Lower leg skin (tissue), 4 donors: ENCODE results near the gene MAN1C1. TPM values are rescaled to one million over a fixed set of nuclear protein-coding genes. Genes with fewer than 3 reads are reported as not detected.

Experiments used
- DNase-seq, 2 donors: peaks; one replicate each; pipeline ENCODE4 v3.0.0-alpha.2; 2019; ENCODE audit warnings: low spot score in 2 of 2
- H3K4me3 ChIP-seq: fragments of 200-600 bp; sonication (generic); 2 replicates; pipeline ENCODE4 v1.5.1; 2017; ENCODE audit warnings: mild to moderate bottlenecking, low read depth; ENCODE audit not compliant: poor library complexity, severe bottlenecking
- CTCF ChIP-seq, 3 donors: fragments of 450-650 bp; IDR thresholded peaks; one replicate each; pipeline ENCODE4 v1.5.1; 2016; ENCODE audit warnings: antibody characterized with exemption in 3 of 3, mild to moderate bottlenecking in 3 of 3, moderate library complexity in 2 of 3
- POLR2A ChIP-seq, 2 donors: fragments of 450-650 bp; IDR thresholded peaks; one replicate each; pipeline ENCODE4 v1.6.1; 2016 to 2017; ENCODE audit warnings: antibody characterized with exemption in 2 of 2, mild to moderate bottlenecking in 1 of 2, moderate library complexity in 1 of 2
- WGBS, 2 donors: methylation state at CpG; one replicate each; pipeline ENCODE4 v1.1.5; 2018; 5-methylcytosine and 5-hydroxymethylcytosine counted together
- intact Hi-C: fragments of 100-400 bp; cut with DNase I; formaldehyde crosslinking; loops from one replicate; pipeline ENCODE4 v1.15.0; 2023; ENCODE audit warnings: low total_unique reads
- total RNA-seq, 4 donors: library from RNA; depleted of rRNA; stranded (reverse); fragments of >200 nt; gene quantifications; one replicate each; pipeline ENCODE4 v1.1.0, GENCODE V29; 2016

MAN1C1 gene
- total RNA-seq, 4 donors from 2014 or later = 5.9 to 7.3 (median 6.6) TPM

- H3K4me3 ChIP-seq = no peak overlapping the region
- WGBS, 2 donors = 88 to 100% methylated on average over 2 of the region's 2 CpGs
- DNase-seq = no peak
- intact Hi-C loops = no loop called here
- no peak for TF ChIP-seq CTCF (IDR thresholded peaks at IDR 0.05)
- no peak for TF ChIP-seq POLR2A (IDR thresholded peaks at IDR 0.05)
Measured at GRCh38 chr1:25575191-25575590, 41.4 kb upstream of the MAN1C1 start.

GRCh38 chr1:25576459-25577133, 40.0 kb upstream of the MAN1C1 start:
- no peak for TF ChIP-seq CTCF (IDR thresholded peaks at IDR 0.05)
- no peak for TF ChIP-seq POLR2A (IDR thresholded peaks at IDR 0.05)
- DNase-seq = no peak
- intact Hi-C loops = no loop called here
- no peak overlapping the region for H3K4me3 ChIP-seq
- WGBS, 2 donors = 88% methylated on average over 15 to 18 of the region's 18 CpGs

GRCh38 chr1:25577134-25577920, 39.3 kb upstream of the MAN1C1 start:
- TF ChIP-seq POLR2A (IDR thresholded peaks at IDR 0.05) = no peak
- TF ChIP-seq CTCF (IDR thresholded peaks at IDR 0.05) = no peak
- no peak overlapping the region for H3K4me3 ChIP-seq
- no peak for DNase-seq
- 70% methylated on average over 21 of the region's 21 CpGs for WGBS, 2 donors
- intact Hi-C loops = no loop called here

GRCh38 chr1:25579292-25580252, 37.0 kb upstream of the MAN1C1 start:
- no peak overlapping the region for H3K4me3 ChIP-seq
- 85 to 88% methylated on average over 19 of the region's 19 CpGs for WGBS, 2 donors
- DNase-seq = no peak
- intact Hi-C loops = no loop called here
- TF ChIP-seq POLR2A (IDR thresholded peaks at IDR 0.05) (no peak), CTCF (IDR thresholded peaks at IDR 0.05) (no peak)

GRCh38 chr1:25580927-25581326, 35.7 kb upstream of the MAN1C1 start:
- H3K4me3 ChIP-seq = no peak overlapping the region
- intact Hi-C loops = no loop called here
- TF ChIP-seq POLR2A (IDR thresholded peaks at IDR 0.05) (no peak), CTCF (IDR thresholded peaks at IDR 0.05) (no peak)
- WGBS, 2 donors = 77 to 100% methylated on average over 4 to 6 of the region's 6 CpGs
- DNase-seq = no peak
